Fibroblast of skin of abdomen (primary cell): Measurements from ENCODE around the gene PLCL2.
"Not testable (repeated sequence)": the region's sequence is repeated elsewhere in the genome, so short reads cannot be mapped to it uniquely, and the experiment has no call there.

Experiments
- DNase-seq: peaks from one replicate; pipeline ENCODE4 v3.0.0-alpha.2; 2013

Gene PLCL2

GRCh38 chr3:16978234-16978920 is 93.6 kb downstream of the PLCL2 start:
- DNase-seq: peak; percentile 4

- no peak for DNase-seq
Observed at GRCh38 chr3:16978921-16979271, 94.1 kb downstream of the PLCL2 start.

GRCh38 chr3:16979769-16980515 is 95.2 kb downstream of the PLCL2 start:
- not testable (repeated sequence) for DNase-seq

- not testable (repeated sequence) for DNase-seq
Observed at GRCh38 chr3:16980526-16980925, 95.8 kb downstream of the PLCL2 start.

GRCh38 chr3:16982460-16982859 is 97.7 kb downstream of the PLCL2 start:
- no peak for DNase-seq

GRCh38 chr3:16985608-16986007 is 100.9 kb downstream of the PLCL2 start:
- DNase-seq: no peak

- DNase-seq: no peak
Observed at GRCh38 chr3:16987141-16987540, 102.4 kb downstream of the PLCL2 start.

- no peak for DNase-seq
Observed at GRCh38 chr3:16990163-16990562, 105.4 kb downstream of the PLCL2 start.

- no peak for DNase-seq
Observed at GRCh38 chr3:16992198-16992597, 107.4 kb downstream of the PLCL2 start.

GRCh38 chr3:16993227-16993626 is 108.5 kb downstream of the PLCL2 start:
- peak; percentile 29 for DNase-seq

GRCh38 chr3:16994854-16995525 is 110.2 kb downstream of the PLCL2 start:
- DNase-seq: no peak

- DNase-seq: no peak
Observed at GRCh38 chr3:16995601-16996000, 110.8 kb downstream of the PLCL2 start.

GRCh38 chr3:16998236-16998923 is 113.6 kb downstream of the PLCL2 start:
- DNase-seq: no peak

GRCh38 chr3:16999161-16999560 is 114.4 kb downstream of the PLCL2 start:
- DNase-seq: no peak

GRCh38 chr3:16999871-17000270 is 115.1 kb downstream of the PLCL2 start:
- no peak for DNase-seq

- DNase-seq: no peak
Observed at GRCh38 chr3:17003457-17003856, 118.7 kb downstream of the PLCL2 start.

GRCh38 chr3:17006132-17006852 is 121.5 kb downstream of the PLCL2 start:
- no peak for DNase-seq

GRCh38 chr3:17007284-17007683 is 122.5 kb downstream of the PLCL2 start:
- no peak for DNase-seq

- peak; percentile 55 for DNase-seq
Observed at GRCh38 chr3:17009826-17010225, 125.1 kb downstream of the PLCL2 start.

GRCh38 chr3:17011728-17012338 is 127.1 kb downstream of the PLCL2 start:
- no peak for DNase-seq

GRCh38 chr3:17013050-17013449 is 128.3 kb downstream of the PLCL2 start:
- no peak for DNase-seq

- DNase-seq: no peak
Observed at GRCh38 chr3:17013571-17013970, 128.8 kb downstream of the PLCL2 start.
